HG03521 (cell line): ENCODE results near the gene CNTN2.

Experiments
- ATAC-seq: cut with Tn5 transposase; IDR thresholded peaks from one replicate; pipeline ENCODE4 v1.9.1; 2021; ENCODE audit warnings: mild to moderate bottlenecking, moderate library complexity; ENCODE audit not compliant: unreplicated experiment

The CNTN2 gene

GRCh38 chr1:205053296-205053695 lies 10.3 kb downstream of the CNTN2 start:
- ATAC-seq = no peak

- ATAC-seq = no peak
Observed at GRCh38 chr1:205054013-205054412, 11.0 kb downstream of the CNTN2 start.

GRCh38 chr1:205056188-205056611 lies 13.2 kb downstream of the CNTN2 start:
- no peak for ATAC-seq

- ATAC-seq = no peak
Observed at GRCh38 chr1:205056956-205057568, 14.1 kb downstream of the CNTN2 start.

- ATAC-seq = no peak
Observed at GRCh38 chr1:205057808-205058575, 15.0 kb downstream of the CNTN2 start.

- ATAC-seq = no peak
Observed at GRCh38 chr1:205058853-205059252, 15.8 kb downstream of the CNTN2 start.

GRCh38 chr1:205059660-205060059 lies 16.6 kb downstream of the CNTN2 start:
- no peak for ATAC-seq

- ATAC-seq = no peak
Observed at GRCh38 chr1:205060746-205061145, 17.7 kb downstream of the CNTN2 start.

- ATAC-seq = no peak
Observed at GRCh38 chr1:205061227-205061626, 18.2 kb downstream of the CNTN2 start.

- ATAC-seq = no peak
Observed at GRCh38 chr1:205061665-205062069, 18.7 kb downstream of the CNTN2 start.

- no peak for ATAC-seq
Observed at GRCh38 chr1:205062319-205062718, 19.3 kb downstream of the CNTN2 start.

- ATAC-seq = no peak
Observed at GRCh38 chr1:205062895-205063294, 19.9 kb downstream of the CNTN2 start.

GRCh38 chr1:205064301-205064700 lies 21.3 kb downstream of the CNTN2 start:
- ATAC-seq = no peak

- no peak for ATAC-seq
Observed at GRCh38 chr1:205064741-205065316, 21.8 kb downstream of the CNTN2 start.

- no peak for ATAC-seq
Observed at GRCh38 chr1:205065666-205066065, 22.7 kb downstream of the CNTN2 start.

- no peak for ATAC-seq
Observed at GRCh38 chr1:205066141-205066818, 23.3 kb downstream of the CNTN2 start.

GRCh38 chr1:205067031-205067430 lies 24.0 kb downstream of the CNTN2 start:
- ATAC-seq = no peak

GRCh38 chr1:205068001-205068400 lies 25.0 kb downstream of the CNTN2 start:
- ATAC-seq = no peak

GRCh38 chr1:205068457-205069040 lies 25.5 kb downstream of the CNTN2 start:
- ATAC-seq = no peak

GRCh38 chr1:205069371-205070125 lies 26.5 kb downstream of the CNTN2 start:
- no peak for ATAC-seq

- ATAC-seq = no peak
Observed at GRCh38 chr1:205071028-205071409, 28.0 kb downstream of the CNTN2 start.
